CD14-positive monocyte (primary cell): ENCODE results near the gene NSG1. TPM values are rescaled to one million over a fixed set of nuclear protein-coding genes. Genes with fewer than 3 reads are reported as not detected.

Experiments
- DNase-seq, 3 donors: peaks; one replicate each; pipeline ENCODE4 v3.0.0-alpha.2; 2011 to 2022
- H2AFZ ChIP-seq: 2 replicates; pipeline ENCODE4 v1.6.0; 2012; ENCODE audit warnings: mild to moderate bottlenecking, low read depth, low read length, inconsistent platforms; ENCODE audit not compliant: insufficient read depth, poor library complexity, severe bottlenecking
- H3K27ac ChIP-seq, 2 donors: 1 replicate in 1 of 2; 2 replicates in 1 of 2; pipeline ENCODE4 v1.5.1; 2012 to 2013; ENCODE audit warnings: low read length in 2 of 2, control low read depth in 1 of 2, inconsistent platforms in 1 of 2, low read depth in 1 of 2, mild to moderate bottlenecking in 1 of 2
- H3K27me3 ChIP-seq, 2 donors: one replicate each; pipeline versions ENCODE4 v1.6.0 to v1.6.1; 2011 to 2013; ENCODE audit warnings: low read length in 2 of 2; ENCODE audit not compliant: control insufficient read depth in 2 of 2, insufficient read depth in 2 of 2
- H3K36me3 ChIP-seq, 2 donors: replicated peaks in 1 of 2; 1 replicate in 1 of 2; 2 replicates in 1 of 2; pipeline versions ENCODE4 v1.5.1 to v1.6.1; 2012 to 2013; ENCODE audit warnings: low read length in 2 of 2, control low read depth in 1 of 2, inconsistent platforms in 1 of 2, mild to moderate bottlenecking in 1 of 2; ENCODE audit not compliant: insufficient read depth in 2 of 2, control insufficient read depth in 1 of 2
- H3K4me1 ChIP-seq, 2 donors: 1 replicate in 1 of 2; 2 replicates in 1 of 2; pipeline versions ENCODE4 v1.5.1 to v1.6.1; 2012 to 2013; ENCODE audit warnings: low read length in 2 of 2, control low read depth in 1 of 2, inconsistent platforms in 1 of 2, mild to moderate bottlenecking in 1 of 2, moderate library complexity in 1 of 2; ENCODE audit not compliant: insufficient read depth in 2 of 2, control insufficient read depth in 1 of 2
- H3K4me2 ChIP-seq: replicated peaks from 2 replicates; pipeline ENCODE3; 2012; ENCODE audit warnings: low read length, moderate library complexity, mild to moderate bottlenecking; ENCODE audit not compliant: poor library complexity, severe bottlenecking; ENCODE audit errors: extremely low read depth
- H3K4me3 ChIP-seq, 3 experiments: fragments of 200-600 bp in 1 of 3; sonication (generic) in 1 of 3; replicated peaks in 1 of 3; 1 replicate in 2 of 3; 2 replicates in 1 of 3; pipeline ENCODE4 v1.5.1; 2011 to 2013; ENCODE audit warnings: low read length in 3 of 3, mild to moderate bottlenecking in 3 of 3, control low read depth in 2 of 3, low read depth in 2 of 3, inconsistent platforms in 1 of 3, moderate library complexity in 1 of 3
- H3K79me2 ChIP-seq: 2 replicates; pipeline ENCODE4 v1.6.0; 2012; ENCODE audit warnings: mild to moderate bottlenecking, control low read depth, inconsistent platforms, low read length, moderate library complexity; ENCODE audit not compliant: insufficient read depth
- H3K9ac ChIP-seq: 2 replicates; pipeline ENCODE4 v1.6.0; 2017; ENCODE audit warnings: low read length, mild to moderate bottlenecking; ENCODE audit not compliant: insufficient read depth, poor library complexity, severe bottlenecking
- H3K9me3 ChIP-seq, 2 donors: replicated peaks in 1 of 2; 1 replicate in 1 of 2; 2 replicates in 1 of 2; pipeline versions ENCODE4 v1.5.1 to v1.6.1; 2012 to 2013; ENCODE audit warnings: low read length in 2 of 2, control low read depth in 1 of 2; ENCODE audit not compliant: control insufficient read depth in 1 of 2, insufficient read depth in 1 of 2
- H4K20me1 ChIP-seq: 2 replicates; pipeline ENCODE4 v1.6.0; 2012; ENCODE audit warnings: mild to moderate bottlenecking, low read length, control low read depth, moderate library complexity; ENCODE audit not compliant: insufficient read depth
- H3K27ac Mint-ChIP-seq, 7 donors: one replicate each; pipeline ENCODE4 v1.8.0; 2020; ENCODE audit warnings: mild to moderate bottlenecking in 7 of 7, mixed read lengths in 7 of 7, moderate library complexity in 6 of 7, inconsistent platforms in 2 of 7
- H3K27me3 Mint-ChIP-seq, 3 donors: one replicate each; pipeline ENCODE4 v1.8.0; 2021 to 2022; ENCODE audit warnings: low read depth in 3 of 3, mild to moderate bottlenecking in 3 of 3, mixed read lengths in 3 of 3, moderate library complexity in 3 of 3, inconsistent platforms in 1 of 3
- H3K36me3 Mint-ChIP-seq, 2 donors: one replicate each; pipeline ENCODE4 v1.8.0; 2020; ENCODE audit warnings: mixed read lengths in 2 of 2, inconsistent platforms in 1 of 2, mild to moderate bottlenecking in 1 of 2
- H3K4me1 Mint-ChIP-seq: one replicate; pipeline ENCODE4 v1.8.0; 2020; ENCODE audit warnings: mild to moderate bottlenecking, mixed read lengths
- H3K4me3 Mint-ChIP-seq, 2 donors: one replicate each; pipeline ENCODE4 v1.8.0; 2020; ENCODE audit warnings: mild to moderate bottlenecking in 2 of 2, mixed read lengths in 2 of 2, moderate library complexity in 1 of 2
- H3K9me3 Mint-ChIP-seq, 7 donors: one replicate each; pipeline ENCODE4 v1.8.0; 2020 to 2022; ENCODE audit warnings: mixed read lengths in 7 of 7, mild to moderate bottlenecking in 6 of 7, moderate library complexity in 6 of 7, inconsistent platforms in 2 of 7
- CTCF ChIP-seq: fragments of 200-600 bp; IDR thresholded peaks from one replicate; pipeline ENCODE4 v1.8.0; 2022; ENCODE audit warnings: antibody characterized with exemption, mild to moderate bottlenecking
- WGBS: methylation state at CpG from one replicate; pipeline ENCODE4 v1.1.5; 2013; ENCODE audit warnings: missing lambda C conversion rate; ENCODE audit not compliant: insufficient coverage; 5-methylcytosine and 5-hydroxymethylcytosine counted together
- intact Hi-C, 2 donors: fragments of 100-400 bp; cut with micrococcal nuclease; formaldehyde crosslinking; loops; one replicate each; pipeline versions ENCODE4 v1.15.0 to v1.15.1; 2023
- polyA plus RNA-seq, 3 donors: library from polyadenylated mRNA; depleted of rRNA in 1 of 3; unstranded in 2 of 3; stranded (reverse) in 1 of 3; fragments of 300-500 nt in 2 of 3; fragments of >200 nt in 1 of 3; fragmentation: Illumina TruSeq in 2 of 3; gene quantifications; 1 replicate in 2 of 3; 2 replicates in 1 of 3; pipeline ENCODE4 v1.2.3, GENCODE V29; 2012 to 2021

Gene NSG1
- polyA plus RNA-seq, 3 donors, result 0.10 TPM; not detected in 2

- H3K36me3 Mint-ChIP-seq, result peaks cover 73 to 80% of the 10 kb centered on the region in 2 donors
- no peaks in the 10 kb centered on the region for H4K20me1 ChIP-seq
- H3K27ac ChIP-seq, result no peak overlapping the region
- H3K27me3 Mint-ChIP-seq, result no peaks in the 10 kb centered on the region
- no peak for DNase-seq
- TF ChIP-seq CTCF, result no peak
- H3K9me3 Mint-ChIP-seq, result no peaks in the 10 kb centered on the region
- no peak overlapping the region for H3K27ac Mint-ChIP-seq
- H3K27me3 ChIP-seq, result no peaks in the 10 kb centered on the region
- H3K4me2 ChIP-seq, result no peak overlapping the region
- H3K4me1 Mint-ChIP-seq, result no peaks in the 10 kb centered on the region
- H3K4me3 Mint-ChIP-seq, result no peak overlapping the region
- whole genome bisulfite sequencing, result 100% methylated on average over 8 of the region's 12 CpGs
- H3K4me3 ChIP-seq, result no peak overlapping the region
- H3K9me3 ChIP-seq, result no peaks in the 10 kb centered on the region
- no peaks in the 10 kb centered on the region for H3K4me1 ChIP-seq
- H3K9ac ChIP-seq, result no peak overlapping the region
- H3K36me3 ChIP-seq, result peaks cover 60 to 100% of the 10 kb centered on the region in 2 donors
- H3K79me2 ChIP-seq, result no peaks in the 10 kb centered on the region
- intact Hi-C loops, result no loop called here
- H2AFZ ChIP-seq, result no peak overlapping the region
Measured at GRCh38 chr4:4427121-4427870, 40.4 kb downstream of the NSG1 start.

GRCh38 chr4:4427886-4428285, 41.0 kb downstream of the NSG1 start:
- intact Hi-C loops, result no loop called here

More at GRCh38 chr4:4427886-4428285, 41.0 kb downstream of the NSG1 start:
- H3K27ac Mint-ChIP-seq, result no peak overlapping the region
- peaks cover 73 to 80% of the 10 kb centered on the region in 2 donors for H3K36me3 Mint-ChIP-seq
- Histone ChIP-seq H2AFZ (no peak overlapping the region), H3K36me3 (peaks cover 63 to 100% of the 10 kb centered on the region in 2 donors), H3K27ac (no peak overlapping the region), H3K4me1 (no peaks in the 10 kb centered on the region), H3K27me3 (no peaks in the 10 kb centered on the region), H3K4me3 (no peak overlapping the region), H3K9ac (no peak overlapping the region), H3K4me2 (no peak overlapping the region), H4K20me1 (no peaks in the 10 kb centered on the region), H3K9me3 (no peaks in the 10 kb centered on the region), H3K79me2 (no peaks in the 10 kb centered on the region)
- TF ChIP-seq CTCF, result no peak
- no peak for DNase-seq
- no peaks in the 10 kb centered on the region for H3K4me1 Mint-ChIP-seq
- WGBS, result 100% methylated on average over 2 of the region's 5 CpGs
- H3K4me3 Mint-ChIP-seq, result no peak overlapping the region
- H3K27me3 Mint-ChIP-seq, result no peaks in the 10 kb centered on the region
- H3K9me3 Mint-ChIP-seq, result no peaks in the 10 kb centered on the region
